SU-DHL-6 (cell line): ENCODE data around the gene PTGER3.
"Not testable (repeated sequence)": the region's sequence is repeated elsewhere in the genome, so short reads cannot be mapped to it uniquely, and the experiment has no call there.

Source experiments
- H2AFZ ChIP-seq: fragments of 200-600 bp; sonication (generic); 2 replicates; pipeline ENCODE4 v1.6.1; 2014; ENCODE audit warnings: low read depth, mild to moderate bottlenecking, moderate library complexity, mixed read lengths, antibody characterized with exemption, low read length; ENCODE audit not compliant: severe bottlenecking
- H3F3A ChIP-seq: fragments of 200-600 bp; shearing (Covaris generic); 2 replicates; pipeline ENCODE4 v1.6.0; 2016; ENCODE audit warnings: antibody characterized with exemption, mild to moderate bottlenecking; ENCODE audit not compliant: insufficient read depth
- H3K27ac ChIP-seq: fragments of 200-600 bp; sonication (generic); 2 replicates; pipeline ENCODE4 v1.5.1; 2016; ENCODE audit warnings: low read depth, mild to moderate bottlenecking, low read length, moderate library complexity, mixed read lengths
- H3K27me3 ChIP-seq: fragments of 200-600 bp; sonication (generic), shearing (Covaris generic); 2 replicates; pipeline ENCODE4 v1.6.0; 2014; ENCODE audit warnings: mild to moderate bottlenecking, low read length
- H3K36me3 ChIP-seq: fragments of 200-600 bp; sonication (generic); 2 replicates; pipeline ENCODE4 v1.6.1; 2014; ENCODE audit warnings: mild to moderate bottlenecking, low read length, mixed read lengths
- H3K4me2 ChIP-seq: fragments of 300-600, 200-600 bp; shearing (Covaris generic), sonication (generic); 2 replicates; pipeline ENCODE4 v1.6.0; 2014; ENCODE audit warnings: low read length, low read depth, mild to moderate bottlenecking; ENCODE audit not compliant: poor library complexity, severe bottlenecking
- H3K4me3 ChIP-seq: fragments of 200-600 bp; sonication (generic); 2 replicates; pipeline ENCODE4 v1.5.1; 2014; ENCODE audit warnings: antibody characterized with exemption, low read length, mild to moderate bottlenecking, mixed read lengths; ENCODE audit not compliant: insufficient read depth, poor library complexity, severe bottlenecking
- H3K79me2 ChIP-seq: fragments of 200-600 bp; sonication (generic); 2 replicates; pipeline ENCODE4 v1.6.1; 2014; ENCODE audit warnings: mild to moderate bottlenecking, low read length, moderate library complexity; ENCODE audit not compliant: insufficient read depth
- H3K9ac ChIP-seq: fragments of 200-600 bp; sonication (generic); 2 replicates; pipeline ENCODE4 v1.7.0; 2014; ENCODE audit warnings: mild to moderate bottlenecking, low read length
- H3K9me2 ChIP-seq: fragments of 200-600 bp; sonication (generic); replicated peaks from 2 replicates; pipeline ENCODE4 v1.6.1; 2014; ENCODE audit warnings: low read length; ENCODE audit not compliant: insufficient read depth
- H3K9me3 ChIP-seq: fragments of 200-600 bp; sonication (generic); 2 replicates; pipeline ENCODE4 v1.6.1; 2014; ENCODE audit warnings: low read length, mixed read lengths; ENCODE audit not compliant: insufficient read depth
- H4K20me1 ChIP-seq: fragments of 200-600 bp; sonication (generic); 2 replicates; pipeline ENCODE4 v1.6.1; 2014; ENCODE audit warnings: low read depth, mild to moderate bottlenecking, antibody characterized with exemption, low read length, moderate library complexity, mixed read lengths
- EZH2phosphoT487 ChIP-seq: fragments of 200-600 bp; sonication (generic), shearing (Covaris generic); conservative IDR thresholded peaks from 2 replicates; pipeline ENCODE4 v1.6.1; 2018; ENCODE audit warnings: mild to moderate bottlenecking, antibody characterized with exemption, low read length, moderate library complexity, mixed read lengths
- TF ChIP-seq, protein P1 (sequence below): fragments of 200-600 bp; sonication (generic); IDR thresholded peaks from one replicate; pipeline ENCODE4 v1.5.1; 2017; ENCODE audit warnings: antibody characterized with exemption, mild to moderate bottlenecking, low read length, moderate library complexity; ENCODE audit not compliant: insufficient read depth, poor library complexity, severe bottlenecking

The PTGER3 gene

GRCh38 chr1:70987497-70987896 lies 60.1 kb downstream of the PTGER3 start:
- H3K9me2 ChIP-seq = no peaks in the 10 kb centered on the region
- H3K27me3 ChIP-seq = no peaks in the 10 kb centered on the region
- no peaks in the 10 kb centered on the region for H3K79me2 ChIP-seq
- H3K9ac ChIP-seq = no peak overlapping the region
- H2AFZ ChIP-seq = no peak overlapping the region
- no peak overlapping the region for H3K4me3 ChIP-seq
- no peak overlapping the region for H3K4me2 ChIP-seq
- H3K36me3 ChIP-seq = no peaks in the 10 kb centered on the region
- no peaks in the 10 kb centered on the region for H3K9me3 ChIP-seq
- H3K27ac ChIP-seq = no peak overlapping the region
- no peaks in the 10 kb centered on the region for H3F3A ChIP-seq
- no peaks in the 10 kb centered on the region for H4K20me1 ChIP-seq
- no peak for TF ChIP-seq EZH2phosphoT487
- TF ChIP-seq, protein P1, sequence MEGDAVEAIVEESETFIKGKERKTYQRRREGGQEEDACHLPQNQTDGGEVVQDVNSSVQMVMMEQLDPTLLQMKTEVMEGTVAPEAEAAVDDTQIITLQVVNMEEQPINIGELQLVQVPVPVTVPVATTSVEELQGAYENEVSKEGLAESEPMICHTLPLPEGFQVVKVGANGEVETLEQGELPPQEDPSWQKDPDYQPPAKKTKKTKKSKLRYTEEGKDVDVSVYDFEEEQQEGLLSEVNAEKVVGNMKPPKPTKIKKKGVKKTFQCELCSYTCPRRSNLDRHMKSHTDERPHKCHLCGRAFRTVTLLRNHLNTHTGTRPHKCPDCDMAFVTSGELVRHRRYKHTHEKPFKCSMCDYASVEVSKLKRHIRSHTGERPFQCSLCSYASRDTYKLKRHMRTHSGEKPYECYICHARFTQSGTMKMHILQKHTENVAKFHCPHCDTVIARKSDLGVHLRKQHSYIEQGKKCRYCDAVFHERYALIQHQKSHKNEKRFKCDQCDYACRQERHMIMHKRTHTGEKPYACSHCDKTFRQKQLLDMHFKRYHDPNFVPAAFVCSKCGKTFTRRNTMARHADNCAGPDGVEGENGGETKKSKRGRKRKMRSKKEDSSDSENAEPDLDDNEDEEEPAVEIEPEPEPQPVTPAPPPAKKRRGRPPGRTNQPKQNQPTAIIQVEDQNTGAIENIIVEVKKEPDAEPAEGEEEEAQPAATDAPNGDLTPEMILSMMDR = no peak

GRCh38 chr1:70985776-70986225 lies 61.8 kb downstream of the PTGER3 start:
- not testable (repeated sequence) for H3K36me3 ChIP-seq, H3K4me3 ChIP-seq, H3K27me3 ChIP-seq, H2AFZ ChIP-seq, H3K9me2 ChIP-seq, H3K27ac ChIP-seq, H3K9me3 ChIP-seq, H3K9ac ChIP-seq, H3K4me2 ChIP-seq, H3K79me2 ChIP-seq, H3F3A ChIP-seq, H4K20me1 ChIP-seq

DNA sequence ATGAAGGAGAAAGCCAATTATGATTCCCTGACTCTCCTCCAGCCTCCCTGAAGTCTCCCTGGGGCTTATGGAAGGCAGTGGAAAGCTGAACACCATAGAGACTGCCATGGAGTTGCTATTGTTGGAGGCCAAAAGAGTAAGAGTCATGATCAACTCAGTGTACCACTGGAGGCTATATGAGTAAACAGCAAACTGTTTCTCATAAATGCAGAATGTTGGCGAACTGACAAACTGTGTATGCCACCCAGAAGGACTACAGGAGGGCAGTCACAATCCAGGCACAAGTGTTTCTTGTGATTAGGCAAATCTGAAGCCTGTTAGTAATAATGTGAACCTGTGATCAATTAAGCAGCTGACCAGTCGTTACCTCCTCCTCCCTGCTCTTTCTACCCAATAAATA lies 62.3 kb downstream of the PTGER3 start:
- H3K27ac ChIP-seq, H3K36me3 ChIP-seq: not testable (repeated sequence)

GRCh38 chr1:70980361-70980760 lies 67.3 kb downstream of the PTGER3 start:
- no peaks in the 10 kb centered on the region for H3K36me3 ChIP-seq
- H3K79me2 ChIP-seq = no peaks in the 10 kb centered on the region
- no peak overlapping the region for H3K4me3 ChIP-seq
- H3K9ac ChIP-seq = no peak overlapping the region
- no peaks in the 10 kb centered on the region for H3K27me3 ChIP-seq
- H3K4me2 ChIP-seq = no peak overlapping the region
- no peaks in the 10 kb centered on the region for H3F3A ChIP-seq
- no peaks in the 10 kb centered on the region for H4K20me1 ChIP-seq
- H3K9me2 ChIP-seq = no peaks in the 10 kb centered on the region
- no peak overlapping the region for H3K27ac ChIP-seq
- TF ChIP-seq, protein P1 = no peak
- no peak for TF ChIP-seq EZH2phosphoT487
- no peaks in the 10 kb centered on the region for H3K9me3 ChIP-seq
- no peak overlapping the region for H2AFZ ChIP-seq

More for the DNA sequence above, 62.3 kb downstream of the PTGER3 start:
- H3K27me3 ChIP-seq, H3K79me2 ChIP-seq, H3K9me3 ChIP-seq, H3K9me2 ChIP-seq, H3K4me3 ChIP-seq, H3F3A ChIP-seq, H4K20me1 ChIP-seq, H2AFZ ChIP-seq, H3K9ac ChIP-seq, H3K4me2 ChIP-seq: not testable (repeated sequence)
